Skin epidermis (tissue), 12 donors: ENCODE data around the gene EHBP1.

Experiments used
- H3K27ac ChIP-seq, 21 experiments: fragments of 200-600 bp; sonication (generic) in 11 of 21; one replicate each; pipeline ENCODE4 v1.5.0; 2020; ENCODE audit warnings: mild to moderate bottlenecking in 3 of 21, inconsistent platforms in 2 of 21, moderate library complexity in 2 of 21
- H3K4me3 ChIP-seq, 7 experiments: fragments of 200-600 bp; sonication (generic) in 2 of 7; one replicate each; pipeline ENCODE4 v1.5.0; 2020; ENCODE audit warnings: inconsistent platforms in 2 of 7, mild to moderate bottlenecking in 2 of 7, moderate library complexity in 1 of 7

The EHBP1 gene

GRCh38 chr2:62765619-62766376 lies 60.3 kb downstream of the EHBP1 start:
- H3K4me3 ChIP-seq: no peak overlapping the region
- H3K27ac ChIP-seq: no peak overlapping the region

GRCh38 chr2:62768615-62769014 lies 63.1 kb downstream of the EHBP1 start:
- Histone ChIP-seq H3K4me3 (no peak overlapping the region), H3K27ac (no peak overlapping the region)

GRCh38 chr2:62770629-62771028 lies 65.1 kb downstream of the EHBP1 start:
- Histone ChIP-seq H3K4me3 (no peak overlapping the region), H3K27ac (no peak overlapping the region)

- Histone ChIP-seq H3K4me3 (no peak overlapping the region), H3K27ac (peak overlapping the region in 2 of 21 experiments; percentile 6 to 49)
Observed at GRCh38 chr2:62774555-62775366, 69.2 kb downstream of the EHBP1 start.

- H3K4me3 ChIP-seq: no peak overlapping the region
- H3K27ac ChIP-seq: no peak overlapping the region
Observed at GRCh38 chr2:62775367-62775668, 69.8 kb downstream of the EHBP1 start.

- Histone ChIP-seq H3K4me3 (no peak overlapping the region), H3K27ac (no peak overlapping the region)
Observed at GRCh38 chr2:62783679-62784078, 78.2 kb downstream of the EHBP1 start.

- Histone ChIP-seq H3K27ac (no peak overlapping the region), H3K4me3 (no peak overlapping the region)
Observed at GRCh38 chr2:62784341-62784740, 78.8 kb downstream of the EHBP1 start.

- Histone ChIP-seq H3K4me3 (no peak overlapping the region), H3K27ac (no peak overlapping the region)
Observed at GRCh38 chr2:62785216-62785615, 79.7 kb downstream of the EHBP1 start.

GRCh38 chr2:62785810-62786597 lies 80.5 kb downstream of the EHBP1 start:
- Histone ChIP-seq H3K27ac (peak overlapping the region in 2 of 21 experiments; percentile 8 to 46), H3K4me3 (no peak overlapping the region)

- no peak overlapping the region for H3K27ac ChIP-seq
Observed at GRCh38 chr2:62787386-62787785, 81.9 kb downstream of the EHBP1 start.

GRCh38 chr2:62789518-62789917 lies 84.0 kb downstream of the EHBP1 start:
- Histone ChIP-seq H3K4me3 (no peak overlapping the region), H3K27ac (peak overlapping the region in 5 of 21 experiments; percentile 2 to 64 (median 20))

More at GRCh38 chr2:62787386-62787785, 81.9 kb downstream of the EHBP1 start:
- no peak overlapping the region for H3K4me3 ChIP-seq

- no peak overlapping the region for H3K4me3 ChIP-seq
Observed at GRCh38 chr2:62789918-62790317, 84.4 kb downstream of the EHBP1 start.

GRCh38 chr2:62792408-62792807 lies 86.9 kb downstream of the EHBP1 start:
- H3K4me3 ChIP-seq: no peak overlapping the region
- no peak overlapping the region for H3K27ac ChIP-seq

More at GRCh38 chr2:62789918-62790317, 84.4 kb downstream of the EHBP1 start:
- H3K27ac ChIP-seq: peak overlapping the region in 3 of 21 experiments; percentile 2 to 20 (median 12)

GRCh38 chr2:62793213-62793612 lies 87.7 kb downstream of the EHBP1 start:
- Histone ChIP-seq H3K27ac (no peak overlapping the region), H3K4me3 (no peak overlapping the region)

GRCh38 chr2:62794791-62795190 lies 89.3 kb downstream of the EHBP1 start:
- Histone ChIP-seq H3K4me3 (no peak overlapping the region), H3K27ac (peak overlapping the region in 2 of 21 experiments; percentile 2 to 25)

- Histone ChIP-seq H3K4me3 (no peak overlapping the region), H3K27ac (peak overlapping the region in 1 of 21 experiments; percentile 25)
Observed at GRCh38 chr2:62795341-62795740, 89.8 kb downstream of the EHBP1 start.

GRCh38 chr2:62797107-62797506 lies 91.6 kb downstream of the EHBP1 start:
- no peak overlapping the region for H3K27ac ChIP-seq
- H3K4me3 ChIP-seq: no peak overlapping the region

- no peak overlapping the region for H3K27ac ChIP-seq
- no peak overlapping the region for H3K4me3 ChIP-seq
Observed at GRCh38 chr2:62800618-62801017, 95.1 kb downstream of the EHBP1 start.

GRCh38 chr2:62801110-62801509 lies 95.6 kb downstream of the EHBP1 start:
- H3K4me3 ChIP-seq: no peak overlapping the region

GRCh38 chr2:62801814-62802523 lies 96.5 kb downstream of the EHBP1 start:
- H3K4me3 ChIP-seq: no peak overlapping the region
- H3K27ac ChIP-seq: no peak overlapping the region

More at GRCh38 chr2:62801110-62801509, 95.6 kb downstream of the EHBP1 start:
- H3K27ac ChIP-seq: no peak overlapping the region
